Muscle layer of colon (tissue), 2 donors: ENCODE data around the gene CCL2.
A peak's percentile ranks its signal among the peaks of the same experiment; 100 is the strongest.
"Not testable (repeated sequence)": the region's sequence is repeated elsewhere in the genome, so short reads cannot be mapped to it uniquely, and the experiment has no call there.

ENCODE experiments used
- H3K27ac ChIP-seq: one replicate; pipeline ENCODE4 v1.7.0; 2013; ENCODE audit warnings: low read depth, mild to moderate bottlenecking, low read length, moderate library complexity
- H3K27me3 ChIP-seq, 2 donors: one replicate each; pipeline ENCODE4 v1.7.0; 2013; ENCODE audit warnings: low read length in 2 of 2, mild to moderate bottlenecking in 2 of 2; ENCODE audit not compliant: insufficient read depth in 2 of 2, control insufficient read depth in 1 of 2
- H3K36me3 ChIP-seq: one replicate; pipeline ENCODE4 v1.7.0; 2013; ENCODE audit warnings: mild to moderate bottlenecking, low read length; ENCODE audit not compliant: insufficient read depth
- H3K4me1 ChIP-seq: one replicate; pipeline ENCODE4 v1.7.0; 2013; ENCODE audit warnings: mild to moderate bottlenecking, low read length; ENCODE audit not compliant: insufficient read depth
- H3K4me3 ChIP-seq, 2 donors: one replicate each; pipeline ENCODE4 v1.7.0; 2013; ENCODE audit warnings: low read length in 2 of 2, low read depth in 1 of 2, mild to moderate bottlenecking in 1 of 2, moderate library complexity in 1 of 2
- H3K9ac ChIP-seq: one replicate; pipeline ENCODE4 v1.7.0; 2013; ENCODE audit warnings: low read length
- H3K9me3 ChIP-seq: one replicate; pipeline ENCODE4 v1.7.0; 2013; ENCODE audit warnings: mild to moderate bottlenecking, low read length
- donor health status: abdominal sarcoma.
- donor health status: Adenocarcinoma of cecum.

CCL2 gene

GRCh38 chr17:34226011-34226743 lies 28.9 kb upstream of the CCL2 start:
- Histone ChIP-seq H3K4me1 (no peaks in the 10 kb centered on the region), H3K9ac (no peak overlapping the region), H3K36me3 (no peaks in the 10 kb centered on the region), H3K9me3 (no peaks in the 10 kb centered on the region), H3K27ac (no peak overlapping the region), H3K27me3 (no peaks in the 10 kb centered on the region), H3K4me3 (no peak overlapping the region)

GRCh38 chr17:34226744-34227034 lies 28.4 kb upstream of the CCL2 start:
- Histone ChIP-seq H3K27me3 (no peaks in the 10 kb centered on the region), H3K27ac (no peak overlapping the region), H3K9ac (no peak overlapping the region), H3K36me3 (no peaks in the 10 kb centered on the region), H3K9me3 (no peaks in the 10 kb centered on the region), H3K4me3 (no peak overlapping the region), H3K4me1 (no peaks in the 10 kb centered on the region)

- H3K27ac ChIP-seq, H3K9me3 ChIP-seq, H3K9ac ChIP-seq, H3K4me1 ChIP-seq, H3K36me3 ChIP-seq, H3K27me3 ChIP-seq, H3K4me3 ChIP-seq: not testable (repeated sequence)
Observed at GRCh38 chr17:34227293-34227692, 27.8 kb upstream of the CCL2 start.

GRCh38 chr17:34227707-34228106 lies 27.4 kb upstream of the CCL2 start:
- Histone ChIP-seq H3K4me3 (no peak overlapping the region), H3K27me3 (no peaks in the 10 kb centered on the region), H3K9me3 (no peaks in the 10 kb centered on the region), H3K4me1 (no peaks in the 10 kb centered on the region), H3K27ac (no peak overlapping the region), H3K9ac (no peak overlapping the region), H3K36me3 (no peaks in the 10 kb centered on the region)

- H3K9me3 ChIP-seq = no peaks in the 10 kb centered on the region
Observed at GRCh38 chr17:34228781-34229180, 26.3 kb upstream of the CCL2 start.

GRCh38 chr17:34230342-34230741 lies 24.7 kb upstream of the CCL2 start:
- H3K9ac ChIP-seq = no peak overlapping the region
- no peaks in the 10 kb centered on the region for H3K27me3 ChIP-seq
- H3K27ac ChIP-seq = no peak overlapping the region
- no peaks in the 10 kb centered on the region for H3K9me3 ChIP-seq
- peaks cover 11% of the 10 kb centered on the region for H3K4me1 ChIP-seq
- H3K4me3 ChIP-seq = no peak overlapping the region
- H3K36me3 ChIP-seq = no peaks in the 10 kb centered on the region

More at GRCh38 chr17:34228781-34229180, 26.3 kb upstream of the CCL2 start:
- Histone ChIP-seq H3K4me1 (no peaks in the 10 kb centered on the region), H3K27me3 (no peaks in the 10 kb centered on the region), H3K27ac (no peak overlapping the region), H3K9ac (no peak overlapping the region), H3K36me3 (no peaks in the 10 kb centered on the region), H3K4me3 (no peak overlapping the region)

GRCh38 chr17:34234616-34235015 lies 20.5 kb upstream of the CCL2 start:
- Histone ChIP-seq H3K36me3 (no peaks in the 10 kb centered on the region), H3K4me1 (peaks cover 35% of the 10 kb centered on the region), H3K9me3 (no peaks in the 10 kb centered on the region), H3K9ac (no peak overlapping the region), H3K4me3 (no peak overlapping the region), H3K27ac (peak overlapping the region; percentile 31), H3K27me3 (no peaks in the 10 kb centered on the region)

GRCh38 chr17:34235389-34236028 lies 19.6 kb upstream of the CCL2 start:
- Histone ChIP-seq H3K9ac (no peak overlapping the region), H3K36me3 (no peaks in the 10 kb centered on the region), H3K27me3 (no peaks in the 10 kb centered on the region), H3K4me3 (no peak overlapping the region), H3K4me1 (peaks cover 43% of the 10 kb centered on the region), H3K9me3 (no peaks in the 10 kb centered on the region), H3K27ac (peak overlapping the region; percentile 27)

GRCh38 chr17:34236281-34236892 lies 18.7 kb upstream of the CCL2 start:
- Histone ChIP-seq H3K27ac (peak overlapping the region; percentile 27), H3K4me1 (peaks cover 49% of the 10 kb centered on the region), H3K4me3 (no peak overlapping the region), H3K36me3 (no peaks in the 10 kb centered on the region), H3K9me3 (no peaks in the 10 kb centered on the region), H3K27me3 (no peaks in the 10 kb centered on the region), H3K9ac (no peak overlapping the region)

GRCh38 chr17:34237458-34237857 lies 17.6 kb upstream of the CCL2 start:
- Histone ChIP-seq H3K27ac (no peak overlapping the region), H3K27me3 (no peaks in the 10 kb centered on the region)

GRCh38 chr17:34241062-34241461 lies 14.0 kb upstream of the CCL2 start:
- Histone ChIP-seq H3K27ac (no peak overlapping the region), H3K9me3 (no peaks in the 10 kb centered on the region), H3K36me3 (no peaks in the 10 kb centered on the region), H3K4me1 (peaks cover 31% of the 10 kb centered on the region), H3K27me3 (no peaks in the 10 kb centered on the region), H3K9ac (no peak overlapping the region), H3K4me3 (no peak overlapping the region)

More at GRCh38 chr17:34237458-34237857, 17.6 kb upstream of the CCL2 start:
- no peak overlapping the region for H3K4me3 ChIP-seq
- H3K9ac ChIP-seq = no peak overlapping the region
- H3K4me1 ChIP-seq = peaks cover 49% of the 10 kb centered on the region
- no peaks in the 10 kb centered on the region for H3K36me3 ChIP-seq
- no peaks in the 10 kb centered on the region for H3K9me3 ChIP-seq
